RWPE1 (cell line): Measurements from ENCODE around the gene SLC28A1.
"Not testable (repeated sequence)": the region's sequence is repeated elsewhere in the genome, so short reads cannot be mapped to it uniquely, and the experiment has no call there.

ENCODE experiments used
- CTCF ChIA-PET: fragments of 350-600 bp; sonication (Branson Sonifier 250); formaldehyde crosslinking; extraction: SDS; loops from one replicate; lab custom pipeline; 2021; lab: Yijun Ruan, JAX
- POLR2A ChIA-PET: fragments of 400-600 bp; formaldehyde crosslinking; extraction: SDS; loops from one replicate; lab custom pipeline; 2020; ENCODE audit warnings: antibody characterized with exemption; ENCODE audit not compliant: low non-redundant PET; lab: Yijun Ruan, JAX
- DNase-seq: peaks from one replicate; pipeline ENCODE4 v3.0.0; 2012; ENCODE audit warnings: low spot score
- H3K27ac ChIP-seq: fragments of 450-650 bp; 2 replicates; pipeline ENCODE4 v1.5.1; 2017
- TF ChIP-seq, protein P1 (sequence below): fragments of 450-650 bp; conservative IDR thresholded peaks from 2 replicates; pipeline ENCODE4 v1.5.1; 2017; ENCODE audit warnings: low read depth, mild to moderate bottlenecking

SLC28A1 gene

DNA sequence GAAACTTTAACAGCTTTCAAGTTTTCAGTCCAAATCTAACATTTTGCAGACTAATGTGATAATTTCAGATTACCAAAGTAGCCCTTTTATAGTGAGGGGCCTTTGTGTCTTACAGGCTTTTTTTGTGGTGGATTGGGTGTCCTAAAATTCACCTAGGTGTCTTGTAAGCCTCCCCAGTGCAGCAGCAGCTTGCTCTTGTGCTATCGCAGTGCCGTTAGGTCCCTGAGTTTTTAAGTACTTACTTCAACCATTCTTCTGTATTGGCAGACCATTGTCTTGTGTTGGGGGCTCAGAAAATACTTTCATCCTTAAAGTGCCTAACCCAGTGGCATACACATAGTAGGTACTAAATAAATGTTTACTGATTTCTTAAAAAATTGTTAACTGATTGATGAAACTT is 99.2 kb downstream of the SLC28A1 start:
- DNase-seq: no peak
- TF ChIP-seq, protein P1, sequence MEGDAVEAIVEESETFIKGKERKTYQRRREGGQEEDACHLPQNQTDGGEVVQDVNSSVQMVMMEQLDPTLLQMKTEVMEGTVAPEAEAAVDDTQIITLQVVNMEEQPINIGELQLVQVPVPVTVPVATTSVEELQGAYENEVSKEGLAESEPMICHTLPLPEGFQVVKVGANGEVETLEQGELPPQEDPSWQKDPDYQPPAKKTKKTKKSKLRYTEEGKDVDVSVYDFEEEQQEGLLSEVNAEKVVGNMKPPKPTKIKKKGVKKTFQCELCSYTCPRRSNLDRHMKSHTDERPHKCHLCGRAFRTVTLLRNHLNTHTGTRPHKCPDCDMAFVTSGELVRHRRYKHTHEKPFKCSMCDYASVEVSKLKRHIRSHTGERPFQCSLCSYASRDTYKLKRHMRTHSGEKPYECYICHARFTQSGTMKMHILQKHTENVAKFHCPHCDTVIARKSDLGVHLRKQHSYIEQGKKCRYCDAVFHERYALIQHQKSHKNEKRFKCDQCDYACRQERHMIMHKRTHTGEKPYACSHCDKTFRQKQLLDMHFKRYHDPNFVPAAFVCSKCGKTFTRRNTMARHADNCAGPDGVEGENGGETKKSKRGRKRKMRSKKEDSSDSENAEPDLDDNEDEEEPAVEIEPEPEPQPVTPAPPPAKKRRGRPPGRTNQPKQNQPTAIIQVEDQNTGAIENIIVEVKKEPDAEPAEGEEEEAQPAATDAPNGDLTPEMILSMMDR: no peak
- no peak overlapping the region for H3K27ac ChIP-seq
- CTCF ChIA-PET: interaction anchor here (0.6 kb wide), 1 partner anchor 10 kb away, joined by 3 read pairs; no protein-coding TSS in a partner anchor
- POLR2A ChIA-PET: no interaction called here

DNA sequence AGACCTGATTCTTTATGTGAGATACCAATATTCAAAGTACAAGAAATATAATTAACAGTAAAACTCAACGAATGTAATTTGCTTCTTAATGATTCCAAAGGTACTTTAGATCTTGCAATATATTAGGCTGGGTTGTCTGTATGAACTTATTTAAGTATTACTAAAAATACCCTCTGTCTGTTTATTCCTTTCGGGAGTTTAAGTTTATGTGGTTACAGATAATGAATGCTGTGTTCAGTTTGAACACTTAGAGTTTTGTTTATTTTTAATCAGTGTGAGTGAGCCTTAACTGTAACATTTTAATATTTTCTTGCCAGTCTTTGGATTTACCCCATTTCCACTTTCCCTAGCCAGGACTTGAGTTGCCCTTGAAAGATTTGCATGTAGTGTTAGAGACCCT is 100.7 kb downstream of the SLC28A1 start:
- CTCF ChIA-PET: no interaction called here
- no peak for DNase-seq
- no peak overlapping the region for H3K27ac ChIP-seq
- TF ChIP-seq, protein P1: no peak
- POLR2A ChIA-PET: no interaction called here

DNA sequence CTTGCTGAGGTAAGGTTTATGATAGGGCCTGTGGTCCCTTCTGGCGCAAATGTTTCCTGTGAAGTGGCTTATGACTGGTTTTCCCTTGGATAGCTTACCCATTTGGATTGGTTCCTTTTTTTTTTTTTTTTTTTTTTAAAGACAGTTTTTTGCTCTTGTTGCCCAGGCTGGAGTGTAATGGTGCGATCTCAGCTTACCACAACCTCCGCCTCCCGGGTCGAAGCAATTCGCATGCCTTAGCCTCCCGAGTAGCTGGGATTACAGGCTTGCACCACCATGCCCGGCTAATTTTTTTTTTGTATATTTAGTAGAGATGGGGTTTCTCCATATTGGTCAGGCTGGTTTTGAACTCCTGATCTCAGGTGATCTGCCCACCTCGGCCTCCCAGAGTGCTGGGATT is 102.9 kb downstream of the SLC28A1 start:
- DNase-seq, H3K27ac ChIP-seq, POLR2A ChIA-PET: not testable (repeated sequence)
- CTCF ChIA-PET: interaction anchor here (0.6 kb wide), 2 partner anchors 38 to 1709 kb away, joined by 3 read pairs; no protein-coding TSS in a partner anchor

DNA sequence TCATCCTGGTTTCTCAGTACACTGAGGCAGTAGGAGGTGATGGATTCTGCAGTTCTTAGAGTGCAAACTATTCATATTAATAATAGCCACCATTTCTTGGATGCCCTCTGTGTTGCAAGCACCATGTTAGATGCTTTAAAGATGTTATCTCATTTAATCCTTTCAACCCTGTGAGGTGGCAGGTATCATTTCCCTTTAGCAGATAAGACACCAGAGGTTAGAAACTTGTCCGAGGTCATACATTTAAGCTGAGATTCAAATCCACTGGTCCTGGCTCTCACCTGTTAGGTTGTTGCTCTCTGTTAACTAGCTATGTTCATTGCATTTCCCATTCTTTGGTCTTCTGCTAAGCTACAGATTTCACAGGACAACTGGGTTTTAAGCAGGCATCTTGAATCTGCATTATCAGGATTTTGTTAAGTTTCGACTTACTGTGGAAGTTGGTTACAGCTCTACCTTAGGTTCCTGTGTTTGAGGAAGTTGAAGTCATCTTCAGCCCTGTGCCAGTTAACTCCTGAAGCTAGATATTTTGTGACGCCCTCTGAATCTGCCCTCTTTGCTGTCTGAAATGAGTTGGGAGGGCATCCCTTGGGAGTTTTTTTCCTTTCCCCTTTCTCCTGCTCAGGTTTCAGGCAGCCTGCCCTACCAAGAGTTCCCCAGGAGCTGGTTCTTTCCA is 103.6 kb downstream of the SLC28A1 start:
- TF ChIP-seq, protein P1: no peak
- ChIA-PET CTCF (interaction anchor here (0.6 to 0.9 kb wide), 2 partner anchors 56 to 1708 kb away, joined by 3 read pairs; no protein-coding TSS in a partner anchor), POLR2A (no interaction called here)
- no peak for DNase-seq
- H3K27ac ChIP-seq: no peak overlapping the region

GRCh38 chr15:84988909-84989644 is 104.6 kb downstream of the SLC28A1 start:
- POLR2A ChIA-PET: interaction anchor here (0.6 kb wide), 1 partner anchor 237 kb away, joined by 3 read pairs; no protein-coding TSS in a partner anchor
- no peak overlapping the region for H3K27ac ChIP-seq
- TF ChIP-seq, protein P1: no peak
- CTCF ChIA-PET: interaction anchor here (0.6 to 0.9 kb wide), 4 partner anchors 11 to 180 kb away, joined by 3 read pairs; no protein-coding TSS in a partner anchor
- no peak for DNase-seq

- no peak overlapping the region for H3K27ac ChIP-seq
- ChIA-PET CTCF (no interaction called here), POLR2A (no interaction called here)
- DNase-seq: no peak
- TF ChIP-seq, protein P1: no peak
Observed at GRCh38 chr15:84990507-84990906, 106.0 kb downstream of the SLC28A1 start.
